HepG2 (cell line): ENCODE data around the gene HIF3A. TPM values are rescaled to one million over a fixed set of nuclear protein-coding genes. Genes with fewer than 3 reads are reported as not detected.

ENCODE experiments used
- ATAC-seq: fragments of 200-7000 bp; cut with Tn5 transposase; 3 replicates; pipeline ENCODE4 v1.9.1; 2020; ENCODE audit warnings: mild to moderate bottlenecking, moderate library complexity
- BruUV-seq: library from RNA; stranded (reverse); fragments of 400-500 nt; replicated peaks from 2 replicates; lab custom pipeline; 2021; lab: Mats Ljungman, UMichigan
- CTCF ChIA-PET: fragments of 300-600 bp; formaldehyde crosslinking; extraction: SDS; loops from one replicate; lab custom pipeline; 2021; ENCODE audit warnings: low total read pairs, inconsistent platforms, low intra/inter-chr PET ratio; lab: Yijun Ruan, JAX
- POLR2A ChIA-PET: fragments of 350-600 bp; sonication (Branson Sonifier 250); formaldehyde crosslinking; loops from one replicate; lab custom pipeline; 2020; ENCODE audit warnings: antibody characterized with exemption, inconsistent platforms; lab: Yijun Ruan, JAX
- DNase-seq: peaks from one replicate; pipeline ENCODE4 v3.0.0-alpha.2; 2015; ENCODE audit warnings: low spot score
- FAIRE-seq: peaks from 3 replicates; lab custom pipeline; 2011; peaks lifted over from hg19 to GRCh38; lab: Jason Lieb, UNC
- H2AFZ ChIP-seq: one replicate; pipeline ENCODE4 v1.6.1; 2011; ENCODE audit warnings: low read length, inconsistent platforms
- H3K27ac ChIP-seq: fragments of 300-600 bp; 3 replicates; pipeline ENCODE4 v1.8.0; 2011; ENCODE audit warnings: mixed run types, mild to moderate bottlenecking, mixed read lengths, low read length, inconsistent platforms; ENCODE audit not compliant: insufficient read depth; ENCODE audit errors: extremely low read length
- H3K27me3 ChIP-seq, 2 experiments: fragments of 200-600 bp in 1 of 2; 2 replicates in 1 of 2; 3 replicates in 1 of 2; pipeline versions ENCODE4 v1.6.0 to v1.8.0; 2011; ENCODE audit warnings: low read length in 2 of 2, mild to moderate bottlenecking in 2 of 2, moderate library complexity in 2 of 2, inconsistent platforms in 1 of 2; ENCODE audit not compliant: insufficient read depth in 2 of 2, control insufficient read depth in 1 of 2
- H3K36me3 ChIP-seq, 2 experiments: fragments of 200-600 bp in 1 of 2; replicated peaks in 1 of 2; 2 replicates in 1 of 2; 3 replicates in 1 of 2; pipeline versions ENCODE4 v1.5.1 to v1.8.0; 2011; ENCODE audit warnings: low read length in 2 of 2, inconsistent platforms in 1 of 2; ENCODE audit not compliant: insufficient read depth in 2 of 2, control insufficient read depth in 1 of 2
- H3K4me1 ChIP-seq: 2 replicates; pipeline ENCODE4 v1.5.1; 2012; ENCODE audit warnings: low read length, inconsistent platforms; ENCODE audit not compliant: insufficient read depth
- H3K4me2 ChIP-seq: 2 replicates; pipeline ENCODE4 v1.6.0; 2011; ENCODE audit warnings: low read depth, low read length, inconsistent platforms
- H3K4me3 ChIP-seq, 3 experiments: fragments of 200-600 bp in 1 of 3; sonication (generic), shearing (Covaris generic) in 1 of 3; replicated peaks in 1 of 3; 2 replicates each; pipeline ENCODE4 v1.5.1; 2011 to 2016; ENCODE audit warnings: low read length in 3 of 3, inconsistent platforms in 2 of 3, low read depth in 2 of 3, mild to moderate bottlenecking in 2 of 3, control low read depth in 1 of 3, mixed read lengths in 1 of 3; ENCODE audit not compliant: insufficient read depth in 1 of 3
- H3K79me2 ChIP-seq: one replicate; pipeline ENCODE4 v1.6.1; 2011; ENCODE audit warnings: low read length, inconsistent platforms; ENCODE audit not compliant: insufficient read depth
- H3K9ac ChIP-seq: 2 replicates; pipeline ENCODE4 v1.6.0; 2011; ENCODE audit warnings: mild to moderate bottlenecking, low read depth, low read length, inconsistent platforms; ENCODE audit not compliant: insufficient read depth
- H3K9me3 ChIP-seq: 2 replicates; pipeline ENCODE4 v1.5.1; 2012; ENCODE audit warnings: mild to moderate bottlenecking, low read length
- H4K20me1 ChIP-seq: 2 replicates; pipeline ENCODE4 v1.6.0; 2011; ENCODE audit warnings: inconsistent platforms, mild to moderate bottlenecking, low read length, moderate library complexity; ENCODE audit not compliant: insufficient read depth
- BRD4 ChIP-seq: sonication (generic); formaldehyde crosslinking; IDR thresholded peaks from 2 replicates; pipeline ENCODE4 v1.4.0; 2020; ENCODE audit warnings: missing genetic modification reagents
- CHD4 ChIP-seq: fragments of 200-600 bp; sonication (generic); IDR thresholded peaks from 2 replicates; pipeline ENCODE4 v1.7.0; 2017; ENCODE audit warnings: mild to moderate bottlenecking, low read length, borderline replicate concordance
- EED ChIP-seq: sonication (generic); formaldehyde crosslinking; IDR thresholded peaks from 2 replicates; pipeline ENCODE4 v1.5.0; 2020; ENCODE audit warnings: mild to moderate bottlenecking, missing genetic modification reagents
- EHMT2 ChIP-seq: fragments of 200-600 bp; sonication (generic); IDR thresholded peaks from 2 replicates; pipeline ENCODE4 v1.7.0; 2017; ENCODE audit warnings: antibody characterized with exemption, low read depth, low read length, borderline replicate concordance
- EP300 ChIP-seq, 3 experiments: sonication (generic) in 1 of 3; formaldehyde crosslinking in 1 of 3; IDR thresholded peaks; 2 replicates each; pipeline versions ENCODE4 v1.5.1 to v1.6.1; 2011 to 2020; ENCODE audit warnings: low read depth in 2 of 3, low read length in 2 of 3, borderline replicate concordance in 1 of 3, improper control_type of control experiment in 1 of 3, mild to moderate bottlenecking in 1 of 3, missing genetic modification reagents in 1 of 3, moderate library complexity in 1 of 3
- FOXA3 ChIP-seq: IDR thresholded peaks from 2 replicates; pipeline ENCODE4 v1.6.1; 2016; ENCODE audit warnings: missing genetic modification reagents, missing compliant biosample characterization
- NAIF1 ChIP-seq: sonication (generic); formaldehyde crosslinking; IDR thresholded peaks from 2 replicates; pipeline ENCODE4 v1.5.0; 2020; ENCODE audit warnings: mild to moderate bottlenecking, missing genetic modification reagents, borderline replicate concordance
- REL ChIP-seq: sonication (generic); formaldehyde crosslinking; conservative IDR thresholded peaks from 2 replicates; pipeline ENCODE4 v1.8.0; 2022; ENCODE audit warnings: mild to moderate bottlenecking, missing genetic modification reagents, moderate library complexity
- TBX2 ChIP-seq: sonication (generic); formaldehyde crosslinking; IDR thresholded peaks from 2 replicates; pipeline ENCODE4 v1.5.0; 2020; ENCODE audit warnings: missing genetic modification reagents, mild to moderate bottlenecking, borderline replicate concordance
- TFE3 ChIP-seq: IDR thresholded peaks from 2 replicates; pipeline ENCODE4 v1.6.1; 2016
- ZBTB8A ChIP-seq: sonication (generic); formaldehyde crosslinking; IDR thresholded peaks from 2 replicates; pipeline ENCODE4 v1.4.0; 2020; ENCODE audit warnings: mild to moderate bottlenecking, low read depth, missing genetic modification reagents, borderline replicate concordance
- ZNF558 ChIP-seq: sonication (generic); formaldehyde crosslinking; IDR thresholded peaks from 2 replicates; pipeline ENCODE4 v1.9.0; 2022; ENCODE audit warnings: mild to moderate bottlenecking, missing genetic modification reagents, borderline replicate concordance
- ZNF567 ChIP-seq: sonication (generic); formaldehyde crosslinking; IDR thresholded peaks from 2 replicates; pipeline ENCODE4 v1.8.1; 2023; ENCODE audit warnings: mild to moderate bottlenecking, missing genetic modification reagents, borderline replicate concordance
- ZNF75D ChIP-seq: sonication (generic); formaldehyde crosslinking; IDR thresholded peaks from 2 replicates; pipeline ENCODE4 v1.8.1; 2023; ENCODE audit warnings: missing genetic modification reagents, mild to moderate bottlenecking, borderline replicate concordance
- WGBS: methylation state at CpG from one replicate; pipeline ENCODE4 v1.1.6; 2017; ENCODE audit warnings: low lambda C conversion rate; 5-methylcytosine and 5-hydroxymethylcytosine counted together
- in situ Hi-C: cut with HindIII; loops from 2 replicates; pipeline ENCODE4 v1.10.0; 2017; ENCODE audit warnings: low pct_unique_long_range_greater_than_20kb; ENCODE audit not compliant: extremely low pct_ligation_motif_present
- intact Hi-C: fragments of 100-400 bp; cut with micrococcal nuclease; formaldehyde crosslinking; loops from one replicate; pipeline ENCODE4 v1.10.0; 2022; ENCODE audit not compliant: unreplicated experiment
- polyA plus RNA-seq, 8 experiments: library from polyadenylated mRNA; depleted of rRNA in 3 of 8; stranded (reverse) in 7 of 8; unstranded in 1 of 8; fragments of >200 nt; fragmentation: Illumina TruSeq in 4 of 8; extraction: Trizol in 4 of 8; gene quantifications; 2 replicates each; pipeline versions ENCODE4 v1.2.1 to v1.2.3, GENCODE V29; 2011 to 2016; ENCODE audit warnings: low read depth in 4 of 8, missing spikeins in 1 of 8, mixed read lengths in 1 of 8; ENCODE audit not compliant: insufficient read depth in 1 of 8
- total RNA-seq, 5 experiments: library from RNA; depleted of rRNA; stranded (reverse); fragments of >200 nt; fragmentation: Illumina TruSeq; extraction: Trizol; gene quantifications; 2 replicates each; pipeline ENCODE4 v1.2.3, GENCODE V29; 2016; ENCODE audit warnings: low read depth in 1 of 5
- TF ChIP-seq, protein P1 (sequence below): fragments of 450-650 bp; IDR thresholded peaks from 2 replicates; pipeline ENCODE4 v1.6.1; 2017
- TF ChIP-seq, protein P2 (sequence below), 2 experiments: fragments of 450-650 bp in 1 of 2; sonication (generic) in 1 of 2; formaldehyde crosslinking; IDR thresholded peaks; 2 replicates each; pipeline versions ENCODE4 v1.5.0 to v1.8.0; 2020 to 2022; ENCODE audit warnings: mild to moderate bottlenecking in 1 of 2, missing genetic modification reagents in 1 of 2

Gene HIF3A
- total and polyA plus RNA-seq, 2 of the 13 experiments (the other 11 are each of a cell fraction or from before 2014, with no cell fraction given), result 0.09 to 0.22 TPM

DNA sequence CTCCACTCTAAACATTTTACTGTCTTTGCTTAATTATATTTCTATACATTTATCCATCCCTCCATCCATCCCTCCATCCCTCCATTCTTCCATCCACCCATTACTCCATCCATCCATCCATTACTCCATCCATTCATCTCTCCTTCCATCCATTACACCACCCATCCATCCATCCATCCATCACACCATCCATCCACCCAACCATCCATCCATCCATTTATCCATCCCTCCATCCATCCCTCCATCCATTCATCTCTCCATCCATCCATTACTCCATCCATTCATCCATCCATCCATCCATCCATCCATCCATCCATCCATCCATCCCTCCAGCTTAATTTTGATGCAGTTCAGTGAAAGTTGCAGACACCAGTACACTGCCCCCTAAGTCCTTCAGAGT lies 5.0 kb upstream of the HIF3A start:
- no peak overlapping the region for H3K27ac ChIP-seq
- no peaks in the 10 kb centered on the region for H3K36me3 ChIP-seq
- ChIA-PET CTCF (no interaction called here), POLR2A (no interaction called here)
- H3K27me3 ChIP-seq, result no peaks in the 10 kb centered on the region; a peak in 1 of 5 replicates
- TF ChIP-seq FOXA3 (CRISPR knock-in tag) (no peak), TBX2 (CRISPR knock-in tag) (no peak), ZNF558 (CRISPR knock-in tag) (no peak), REL (CRISPR knock-in tag) (no peak), TFE3 (CRISPR knock-in tag) (no peak), EED (CRISPR knock-in tag) (no peak), CHD4 (no peak), ZNF567 (CRISPR knock-in tag) (no peak)
- no peak overlapping the region for H3K9ac ChIP-seq
- H4K20me1 ChIP-seq, result no peaks in the 10 kb centered on the region
- DNase-seq (no peak), ATAC-seq (no peak), FAIRE-seq (no peak)
- H3K4me2 ChIP-seq, result no peak overlapping the region
- intact Hi-C loops, result no loop called here
- no peaks in the 10 kb centered on the region; the same call in 1 of the 2 replicates for H3K9me3 ChIP-seq
- H3K4me1 ChIP-seq, result peaks cover 22% of the 10 kb centered on the region
- no peak overlapping the region for H3K4me3 ChIP-seq
- no TSS peak for BruUV-seq
- H3K79me2 ChIP-seq, result no peaks in the 10 kb centered on the region
- in situ Hi-C loops, result no loop called here
- no peak overlapping the region for H2AFZ ChIP-seq

DNA sequence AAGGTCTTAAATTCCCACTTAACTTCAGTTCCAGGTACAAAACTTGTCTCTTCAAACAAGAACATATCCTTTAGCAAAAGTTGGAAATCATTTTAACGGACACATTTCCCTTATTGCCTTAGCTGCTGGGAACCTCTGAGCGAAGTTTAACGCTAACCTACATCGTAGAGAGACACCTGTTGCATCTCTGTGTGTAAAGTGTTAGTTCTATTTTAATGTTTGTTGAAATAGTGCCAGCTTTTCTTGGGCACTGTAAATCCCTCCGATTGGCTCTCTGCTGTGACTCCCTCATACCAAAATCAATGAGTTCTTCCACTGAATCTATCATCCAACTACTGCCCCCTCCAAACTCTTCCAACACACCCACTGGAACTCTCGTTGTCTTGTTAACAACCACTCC lies 2.3 kb upstream of the HIF3A start:
- intact Hi-C loops, result no loop called here
- 14% methylated on average over 6 of the region's 6 CpGs for WGBS

More for the DNA sequence above, 2.3 kb upstream of the HIF3A start:
- Histone ChIP-seq H3K9ac (no peak overlapping the region), H3K4me1 (peaks cover 38% of the 10 kb centered on the region), H3K27ac (no peak overlapping the region), H3K9me3 (no peaks in the 10 kb centered on the region; the same call in 1 of the 2 replicates), H3K79me2 (no peaks in the 10 kb centered on the region), H3K4me2 (no peak overlapping the region), H2AFZ (no peak overlapping the region), H3K4me3 (no peak overlapping the region)
- in situ Hi-C loops, result no loop called here
- DNase-seq (no peak), FAIRE-seq (no peak)
- no TSS peak for BruUV-seq
- TF ChIP-seq NAIF1 (no peak), EHMT2 (no peak), ZBTB8A (CRISPR knock-in tag) (no peak), ZNF75D (CRISPR knock-in tag) (no peak), BRD4 (no peak), EP300 (IDR thresholded peaks at IDR 0.05; ENCODE audit: low read depth in 2 of 2, low read length in 2 of 2) (no peak), EP300 (CRISPR knock-in tag; IDR thresholded peaks at IDR 0.05; ENCODE audit: borderline replicate concordance) (no peak)
- TF ChIP-seq, protein P1, sequence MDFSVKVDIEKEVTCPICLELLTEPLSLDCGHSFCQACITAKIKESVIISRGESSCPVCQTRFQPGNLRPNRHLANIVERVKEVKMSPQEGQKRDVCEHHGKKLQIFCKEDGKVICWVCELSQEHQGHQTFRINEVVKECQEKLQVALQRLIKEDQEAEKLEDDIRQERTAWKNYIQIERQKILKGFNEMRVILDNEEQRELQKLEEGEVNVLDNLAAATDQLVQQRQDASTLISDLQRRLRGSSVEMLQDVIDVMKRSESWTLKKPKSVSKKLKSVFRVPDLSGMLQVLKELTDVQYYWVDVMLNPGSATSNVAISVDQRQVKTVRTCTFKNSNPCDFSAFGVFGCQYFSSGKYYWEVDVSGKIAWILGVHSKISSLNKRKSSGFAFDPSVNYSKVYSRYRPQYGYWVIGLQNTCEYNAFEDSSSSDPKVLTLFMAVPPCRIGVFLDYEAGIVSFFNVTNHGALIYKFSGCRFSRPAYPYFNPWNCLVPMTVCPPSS, result no peak
- TF ChIP-seq, protein P2, sequence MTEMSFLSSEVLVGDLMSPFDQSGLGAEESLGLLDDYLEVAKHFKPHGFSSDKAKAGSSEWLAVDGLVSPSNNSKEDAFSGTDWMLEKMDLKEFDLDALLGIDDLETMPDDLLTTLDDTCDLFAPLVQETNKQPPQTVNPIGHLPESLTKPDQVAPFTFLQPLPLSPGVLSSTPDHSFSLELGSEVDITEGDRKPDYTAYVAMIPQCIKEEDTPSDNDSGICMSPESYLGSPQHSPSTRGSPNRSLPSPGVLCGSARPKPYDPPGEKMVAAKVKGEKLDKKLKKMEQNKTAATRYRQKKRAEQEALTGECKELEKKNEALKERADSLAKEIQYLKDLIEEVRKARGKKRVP (CRISPR knock-in tag; IDR thresholded peaks at IDR 0.05), result no peak
- TF ChIP-seq, all 625 proteins: peak for 0
- no peak for ATAC-seq
- H4K20me1 ChIP-seq, result no peaks in the 10 kb centered on the region
- POLR2A ChIA-PET, result no interaction called here
- H3K27me3 ChIP-seq, result peaks cover 0 to 6% of the 10 kb centered on the region in 2 experiments; a peak in 1 of 5 replicates
- CTCF ChIA-PET, result no interaction called here
- no peaks in the 10 kb centered on the region for H3K36me3 ChIP-seq
